ENCODE data around the gene TBX1. TPM values are rescaled to one million over a fixed set of nuclear protein-coding genes. Genes with fewer than 3 reads are reported as not detected.

Gene TBX1
- total RNA-seq, 1 donor from 2014 or later, result not detected

DNA sequence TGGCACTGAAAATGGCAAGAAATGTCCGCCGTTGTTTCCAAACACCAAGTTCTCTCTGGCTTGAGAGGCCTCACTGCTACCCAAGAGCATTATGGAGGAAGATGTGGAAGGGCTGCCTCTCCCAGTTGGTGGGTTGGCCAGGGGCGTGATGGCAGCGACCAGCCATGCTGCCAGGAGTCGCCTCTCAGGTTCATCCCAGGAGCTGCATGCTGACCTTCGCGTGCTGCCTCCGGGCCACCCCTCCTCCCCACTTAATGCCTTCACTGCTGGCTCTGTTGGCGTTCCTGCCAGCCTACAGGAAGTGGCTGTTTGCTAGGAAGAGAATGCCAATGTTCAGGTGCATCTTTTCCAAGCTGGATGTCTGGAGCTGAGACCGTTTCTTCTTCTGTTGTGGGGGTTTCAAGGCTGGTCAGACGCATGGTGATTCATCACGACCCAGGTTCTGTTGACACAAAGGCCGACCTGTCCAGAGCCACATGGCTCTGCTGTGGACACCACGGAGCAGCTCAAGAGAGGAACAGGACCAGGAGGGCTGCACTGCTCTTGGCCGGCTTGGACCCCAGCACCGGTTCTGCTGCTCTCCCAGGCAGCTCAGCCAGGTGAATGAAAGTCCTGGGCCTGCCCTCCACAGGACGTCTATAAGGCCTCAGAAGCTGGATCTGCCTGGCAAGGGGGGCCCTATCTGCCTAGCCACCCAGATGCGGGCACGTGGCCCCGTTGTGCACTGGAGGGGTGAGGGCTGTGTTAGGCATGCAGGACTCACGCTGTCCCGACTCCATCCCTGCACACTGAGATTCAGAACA lies 25.1 kb downstream of the TBX1 start:
- DNase-seq (ENCODE audit: low read depth, low spot score), result no peak
- H3K27ac Mint-ChIP-seq (ENCODE audit: unreplicated experiment), result no peak overlapping the region
- H3K4me1 Mint-ChIP-seq, result no peaks in the 10 kb centered on the region
- no peaks in the 10 kb centered on the region for H3K27me3 Mint-ChIP-seq (ENCODE audit: low read depth)
- H3K9me3 Mint-ChIP-seq, result peaks cover 7% of the 10 kb centered on the region
- H3K36me3 Mint-ChIP-seq (ENCODE audit: low read depth), result peaks cover 10% of the 10 kb centered on the region
- no peak overlapping the region for H3K4me3 Mint-ChIP-seq
- TF ChIP-seq, protein P1, sequence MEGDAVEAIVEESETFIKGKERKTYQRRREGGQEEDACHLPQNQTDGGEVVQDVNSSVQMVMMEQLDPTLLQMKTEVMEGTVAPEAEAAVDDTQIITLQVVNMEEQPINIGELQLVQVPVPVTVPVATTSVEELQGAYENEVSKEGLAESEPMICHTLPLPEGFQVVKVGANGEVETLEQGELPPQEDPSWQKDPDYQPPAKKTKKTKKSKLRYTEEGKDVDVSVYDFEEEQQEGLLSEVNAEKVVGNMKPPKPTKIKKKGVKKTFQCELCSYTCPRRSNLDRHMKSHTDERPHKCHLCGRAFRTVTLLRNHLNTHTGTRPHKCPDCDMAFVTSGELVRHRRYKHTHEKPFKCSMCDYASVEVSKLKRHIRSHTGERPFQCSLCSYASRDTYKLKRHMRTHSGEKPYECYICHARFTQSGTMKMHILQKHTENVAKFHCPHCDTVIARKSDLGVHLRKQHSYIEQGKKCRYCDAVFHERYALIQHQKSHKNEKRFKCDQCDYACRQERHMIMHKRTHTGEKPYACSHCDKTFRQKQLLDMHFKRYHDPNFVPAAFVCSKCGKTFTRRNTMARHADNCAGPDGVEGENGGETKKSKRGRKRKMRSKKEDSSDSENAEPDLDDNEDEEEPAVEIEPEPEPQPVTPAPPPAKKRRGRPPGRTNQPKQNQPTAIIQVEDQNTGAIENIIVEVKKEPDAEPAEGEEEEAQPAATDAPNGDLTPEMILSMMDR (conservative IDR thresholded peaks at IDR 0.05), result no peak

DNA sequence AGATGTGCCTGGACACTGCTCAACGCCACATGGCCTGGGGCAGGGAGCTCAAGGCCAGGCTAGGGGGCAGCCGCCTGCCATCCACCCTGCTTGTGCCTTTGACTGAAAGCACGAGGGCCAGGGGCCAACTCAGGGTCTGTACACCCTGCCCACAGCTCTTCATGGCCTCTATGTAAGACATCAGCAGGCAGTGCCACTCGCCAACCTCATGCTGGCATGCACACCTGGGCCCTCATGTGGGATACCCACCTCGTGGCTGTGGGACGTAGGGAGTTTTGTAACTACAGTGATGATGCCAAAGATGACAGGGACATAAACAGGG lies 25.6 kb downstream of the TBX1 start:
- DNase-seq (ENCODE audit: low read depth, low spot score), result no peak
- Mint-ChIP-seq H3K9me3 (peaks cover 7% of the 10 kb centered on the region), H3K4me1 (no peaks in the 10 kb centered on the region), H3K27me3 (ENCODE audit: low read depth) (no peaks in the 10 kb centered on the region), H3K27ac (ENCODE audit: unreplicated experiment) (no peak overlapping the region), H3K36me3 (ENCODE audit: low read depth) (peaks cover 12% of the 10 kb centered on the region), H3K4me3 (no peak overlapping the region)
- TF ChIP-seq, protein P1 (conservative IDR thresholded peaks at IDR 0.05), result no peak

DNA sequence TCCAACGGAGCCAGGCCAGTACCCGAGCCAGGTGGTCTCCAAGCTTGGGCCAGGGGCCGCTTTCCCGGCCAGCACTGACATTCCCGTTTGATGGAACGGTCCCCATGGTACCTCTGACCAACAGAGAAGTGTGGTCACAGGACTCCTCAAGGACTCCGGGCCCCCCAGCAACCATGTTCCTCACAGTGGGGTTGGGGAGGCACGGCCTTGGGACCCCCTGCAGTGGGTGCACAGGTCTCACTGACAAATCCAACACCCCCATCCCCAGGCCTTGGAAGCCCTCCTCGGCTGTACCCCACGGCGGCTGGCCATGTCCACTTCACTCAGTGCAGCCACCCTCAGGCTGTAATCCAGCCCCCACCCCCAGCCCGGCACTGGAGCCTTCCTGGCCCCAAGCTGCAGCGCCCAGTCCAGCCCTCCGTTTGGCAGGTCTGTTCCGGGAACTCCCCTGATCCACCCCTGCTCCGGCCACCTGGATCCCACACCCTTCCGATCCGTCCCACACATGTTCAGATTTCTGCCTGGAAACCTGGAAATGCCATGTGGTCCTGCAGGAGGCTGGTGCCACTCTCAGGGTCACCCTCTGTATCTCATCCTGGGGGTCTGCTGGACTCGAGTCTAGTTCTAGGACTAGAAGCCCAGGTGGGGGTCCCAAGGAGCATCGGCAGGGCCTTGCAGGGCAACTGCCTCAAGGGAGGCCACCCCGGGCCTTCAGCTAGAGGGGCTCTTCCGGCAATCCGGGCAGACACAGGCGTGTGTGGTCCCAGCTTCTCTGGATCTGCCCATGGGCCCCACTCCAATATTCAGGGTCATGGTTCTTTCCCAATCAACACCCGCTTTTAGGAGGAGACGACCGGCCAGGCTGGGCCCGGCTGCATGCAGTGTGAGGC lies 26.6 kb downstream of the TBX1 start:
- Mint-ChIP-seq H3K36me3 (ENCODE audit: low read depth) (peaks cover 19% of the 10 kb centered on the region), H3K4me1 (no peaks in the 10 kb centered on the region), H3K4me3 (no peak overlapping the region), H3K9me3 (peaks cover 10% of the 10 kb centered on the region), H3K27me3 (ENCODE audit: low read depth) (no peaks in the 10 kb centered on the region), H3K27ac (ENCODE audit: unreplicated experiment) (no peak overlapping the region)
- TF ChIP-seq, protein P1 (conservative IDR thresholded peaks at IDR 0.05), result no peak
- DNase-seq (ENCODE audit: low read depth, low spot score), result no peak

DNA sequence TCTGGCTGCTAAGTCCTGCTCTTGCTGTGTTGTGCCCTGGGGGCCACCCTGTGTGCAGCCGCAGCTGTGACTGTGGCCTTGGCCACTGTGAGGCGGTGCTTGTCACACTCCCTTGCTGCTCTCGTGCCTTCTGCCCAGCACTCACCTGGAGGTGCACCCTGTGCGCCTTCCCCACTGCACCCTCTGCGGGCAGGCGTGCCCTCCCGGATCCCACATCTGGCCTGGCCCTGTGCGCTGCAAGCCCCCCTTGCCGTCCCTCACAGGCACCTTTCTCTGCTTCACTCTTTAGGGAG lies 27.2 kb downstream of the TBX1 start:
- H3K27me3 Mint-ChIP-seq (ENCODE audit: low read depth), result no peaks in the 10 kb centered on the region
- H3K27ac Mint-ChIP-seq (ENCODE audit: unreplicated experiment), result no peak overlapping the region
- no peak for DNase-seq (ENCODE audit: low read depth, low spot score)
- H3K4me1 Mint-ChIP-seq, result no peaks in the 10 kb centered on the region
- TF ChIP-seq, protein P1 (conservative IDR thresholded peaks at IDR 0.05), result no peak
- no peak overlapping the region for H3K4me3 Mint-ChIP-seq
- H3K36me3 Mint-ChIP-seq (ENCODE audit: low read depth), result peaks cover 25% of the 10 kb centered on the region
- H3K9me3 Mint-ChIP-seq, result peaks cover 10% of the 10 kb centered on the region

DNA sequence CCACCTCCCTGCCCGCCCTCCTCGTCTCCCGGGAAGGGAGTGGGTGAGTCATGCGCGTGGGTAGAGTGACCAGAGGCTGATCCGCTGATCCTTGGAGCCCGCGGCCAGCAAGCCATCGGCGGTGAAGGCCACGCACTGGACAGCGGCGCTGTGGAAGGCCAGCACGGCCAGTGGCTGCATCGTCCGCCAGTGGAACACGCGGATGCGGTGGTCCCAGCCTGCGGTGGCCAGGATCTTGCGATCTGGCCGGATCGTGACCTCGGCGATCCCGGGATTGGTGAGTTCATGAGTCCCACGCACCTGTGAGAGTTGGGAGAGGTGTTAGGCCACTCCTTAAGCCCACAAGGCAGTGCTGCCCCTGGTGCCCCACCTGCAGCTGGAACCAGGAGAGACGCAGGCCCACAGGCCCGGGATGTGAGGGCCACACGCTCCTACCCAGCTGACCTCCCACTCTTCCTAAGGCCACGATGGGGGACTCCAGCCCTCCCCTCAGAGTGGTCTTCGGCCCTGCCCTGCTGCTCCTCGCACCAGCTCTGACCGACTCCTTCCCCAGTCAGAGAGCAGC lies 28.2 kb downstream of the TBX1 start:
- H3K36me3 Mint-ChIP-seq (ENCODE audit: low read depth), result peaks cover 28% of the 10 kb centered on the region
- no peak overlapping the region for H3K4me3 Mint-ChIP-seq
- peaks cover 10% of the 10 kb centered on the region for H3K9me3 Mint-ChIP-seq
- no peaks in the 10 kb centered on the region for H3K27me3 Mint-ChIP-seq (ENCODE audit: low read depth)
- no peaks in the 10 kb centered on the region for H3K4me1 Mint-ChIP-seq
- TF ChIP-seq, protein P1 (conservative IDR thresholded peaks at IDR 0.05), result no peak
- H3K27ac Mint-ChIP-seq (ENCODE audit: unreplicated experiment), result no peak overlapping the region
- DNase-seq (ENCODE audit: low read depth, low spot score), result no peak
